ENCODE measurements around the gene ALG9. TPM values are rescaled to one million over a fixed set of nuclear protein-coding genes. Genes with fewer than 3 reads are reported as not detected.

Gene ALG9
- polyA plus RNA-seq, 1 donor from 2014 or later, result 92.1 TPM

GRCh38 chr11:111860257-111860656 lies 11.1 kb downstream of the ALG9 start:
- H3K36me3 ChIP-seq (ENCODE audit: insufficient read depth, low read length), result no peaks in the 10 kb centered on the region
- H3F3A ChIP-seq (ENCODE audit: insufficient read depth, low read length, poor library complexity, severe bottlenecking), result no peaks in the 10 kb centered on the region
- H3K27ac ChIP-seq (ENCODE audit: low read length), result no peak overlapping the region
- no peaks in the 10 kb centered on the region for H3K27me3 ChIP-seq (ENCODE audit: insufficient read depth, low read depth, low read length)
- H3K9me2 ChIP-seq (ENCODE audit: insufficient read depth, low read length), result no peaks in the 10 kb centered on the region
- H3K79me2 ChIP-seq (replicated peaks; ENCODE audit: insufficient read depth, low read length), result no peaks in the 10 kb centered on the region
- no peak overlapping the region for H3K4me3 ChIP-seq (ENCODE audit: low read length)
- no peak overlapping the region for H2AFZ ChIP-seq (ENCODE audit: low read depth, low read length)
- H4K20me1 ChIP-seq (ENCODE audit: insufficient read depth), result no peaks in the 10 kb centered on the region
- H3K9ac ChIP-seq (ENCODE audit: low read length), result no peak overlapping the region
- H3K9me3 ChIP-seq (ENCODE audit: low read length), result no peaks in the 10 kb centered on the region
- TF ChIP-seq EP300 (conservative IDR thresholded peaks at IDR 0.05; ENCODE audit: poor library complexity, severe bottlenecking) (no peak), EZH2 (IDR thresholded peaks at IDR 0.05; ENCODE audit: borderline replicate concordance, insufficient read depth, low read length, poor library complexity, severe bottlenecking) (no peak), RAD21 (conservative IDR thresholded peaks at IDR 0.05) (no peak), TAF1 (IDR thresholded peaks at IDR 0.05; ENCODE audit: low read depth) (no peak), SMC3 (conservative IDR thresholded peaks at IDR 0.05; ENCODE audit: poor library complexity) (no peak), REST (IDR thresholded peaks at IDR 0.05; ENCODE audit: borderline replicate concordance) (no peak), POLR2AphosphoS5 (IDR thresholded peaks at IDR 0.05) (no peak), MXI1 (conservative IDR thresholded peaks at IDR 0.05; ENCODE audit: poor library complexity, severe bottlenecking) (no peak)
- TF ChIP-seq, protein P1, sequence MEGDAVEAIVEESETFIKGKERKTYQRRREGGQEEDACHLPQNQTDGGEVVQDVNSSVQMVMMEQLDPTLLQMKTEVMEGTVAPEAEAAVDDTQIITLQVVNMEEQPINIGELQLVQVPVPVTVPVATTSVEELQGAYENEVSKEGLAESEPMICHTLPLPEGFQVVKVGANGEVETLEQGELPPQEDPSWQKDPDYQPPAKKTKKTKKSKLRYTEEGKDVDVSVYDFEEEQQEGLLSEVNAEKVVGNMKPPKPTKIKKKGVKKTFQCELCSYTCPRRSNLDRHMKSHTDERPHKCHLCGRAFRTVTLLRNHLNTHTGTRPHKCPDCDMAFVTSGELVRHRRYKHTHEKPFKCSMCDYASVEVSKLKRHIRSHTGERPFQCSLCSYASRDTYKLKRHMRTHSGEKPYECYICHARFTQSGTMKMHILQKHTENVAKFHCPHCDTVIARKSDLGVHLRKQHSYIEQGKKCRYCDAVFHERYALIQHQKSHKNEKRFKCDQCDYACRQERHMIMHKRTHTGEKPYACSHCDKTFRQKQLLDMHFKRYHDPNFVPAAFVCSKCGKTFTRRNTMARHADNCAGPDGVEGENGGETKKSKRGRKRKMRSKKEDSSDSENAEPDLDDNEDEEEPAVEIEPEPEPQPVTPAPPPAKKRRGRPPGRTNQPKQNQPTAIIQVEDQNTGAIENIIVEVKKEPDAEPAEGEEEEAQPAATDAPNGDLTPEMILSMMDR (IDR thresholded peaks at IDR 0.05; ENCODE audit: poor library complexity, severe bottlenecking), result no peak
- no peak overlapping the region for H3K4me2 ChIP-seq (ENCODE audit: low read length)

GRCh38 chr11:111855506-111855905 lies 15.9 kb downstream of the ALG9 start:
- no peaks in the 10 kb centered on the region for H3F3A ChIP-seq (ENCODE audit: insufficient read depth, low read length, poor library complexity, severe bottlenecking)
- no peaks in the 10 kb centered on the region for H4K20me1 ChIP-seq (ENCODE audit: insufficient read depth)
- H3K4me2 ChIP-seq (ENCODE audit: low read length), result no peak overlapping the region
- no peaks in the 10 kb centered on the region for H3K9me2 ChIP-seq (ENCODE audit: insufficient read depth, low read length)
- H3K4me3 ChIP-seq (ENCODE audit: low read length), result no peak overlapping the region
- H3K9ac ChIP-seq (ENCODE audit: low read length), result no peak overlapping the region
- TF ChIP-seq REST (IDR thresholded peaks at IDR 0.05; ENCODE audit: borderline replicate concordance) (no peak), EP300 (conservative IDR thresholded peaks at IDR 0.05; ENCODE audit: poor library complexity, severe bottlenecking) (no peak), EZH2 (IDR thresholded peaks at IDR 0.05; ENCODE audit: borderline replicate concordance, insufficient read depth, low read length, poor library complexity, severe bottlenecking) (no peak), SMC3 (conservative IDR thresholded peaks at IDR 0.05; ENCODE audit: poor library complexity) (no peak), RAD21 (conservative IDR thresholded peaks at IDR 0.05) (no peak), POLR2AphosphoS5 (IDR thresholded peaks at IDR 0.05) (no peak), MXI1 (conservative IDR thresholded peaks at IDR 0.05; ENCODE audit: poor library complexity, severe bottlenecking) (no peak)
- TF ChIP-seq, protein P1 (IDR thresholded peaks at IDR 0.05; ENCODE audit: poor library complexity, severe bottlenecking), result no peak
- H3K36me3 ChIP-seq (ENCODE audit: insufficient read depth, low read length), result no peaks in the 10 kb centered on the region
- no peak overlapping the region for H3K27ac ChIP-seq (ENCODE audit: low read length)
- H3K27me3 ChIP-seq (ENCODE audit: insufficient read depth, low read depth, low read length), result no peaks in the 10 kb centered on the region
- no peak overlapping the region for H2AFZ ChIP-seq (ENCODE audit: low read depth, low read length)
- no peaks in the 10 kb centered on the region for H3K9me3 ChIP-seq (ENCODE audit: low read length)
- H3K79me2 ChIP-seq (replicated peaks; ENCODE audit: insufficient read depth, low read length), result no peaks in the 10 kb centered on the region

All from neural cell (in vitro differentiated cells).